ENCODE results near the gene AKNA.

AKNA gene

DNA sequence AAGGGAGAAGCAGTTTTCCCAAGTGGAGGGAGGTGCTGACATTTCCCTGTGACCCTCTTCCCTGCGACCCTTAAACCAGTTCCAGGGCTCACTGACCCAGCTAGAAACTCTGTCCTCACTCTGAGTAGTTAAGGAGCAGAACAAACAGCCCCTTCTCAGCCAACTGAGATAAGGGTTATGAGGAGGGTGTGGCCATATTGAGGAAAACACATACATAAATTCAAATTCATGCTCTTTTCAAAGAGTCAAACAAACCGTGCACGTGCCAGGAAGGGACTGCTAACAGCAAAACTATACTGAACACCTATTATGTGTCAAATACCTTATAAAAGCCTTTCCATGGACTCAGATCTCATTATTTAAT is 4.9 kb upstream of the AKNA start:
- DNase-seq: no peak

DNA sequence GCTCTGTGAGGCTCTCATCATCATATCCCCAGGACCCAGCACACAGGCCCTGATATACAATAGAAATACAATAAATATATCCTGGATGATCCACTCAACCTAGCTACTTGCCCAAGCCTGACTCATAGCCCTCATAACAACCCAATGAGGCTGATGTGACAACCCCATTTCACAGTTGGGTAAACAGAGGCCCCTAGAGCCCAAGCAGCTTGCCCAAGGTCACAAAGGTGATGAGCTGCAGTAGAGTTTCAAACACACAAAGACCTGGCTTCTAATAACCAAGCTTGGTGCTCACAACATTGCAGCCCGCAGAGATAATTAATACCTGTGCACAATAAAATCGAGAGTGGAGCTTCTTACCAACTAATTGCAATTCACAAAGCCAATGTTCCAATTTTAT is 3.2 kb upstream of the AKNA start:
- DNase-seq: no peak

DNA sequence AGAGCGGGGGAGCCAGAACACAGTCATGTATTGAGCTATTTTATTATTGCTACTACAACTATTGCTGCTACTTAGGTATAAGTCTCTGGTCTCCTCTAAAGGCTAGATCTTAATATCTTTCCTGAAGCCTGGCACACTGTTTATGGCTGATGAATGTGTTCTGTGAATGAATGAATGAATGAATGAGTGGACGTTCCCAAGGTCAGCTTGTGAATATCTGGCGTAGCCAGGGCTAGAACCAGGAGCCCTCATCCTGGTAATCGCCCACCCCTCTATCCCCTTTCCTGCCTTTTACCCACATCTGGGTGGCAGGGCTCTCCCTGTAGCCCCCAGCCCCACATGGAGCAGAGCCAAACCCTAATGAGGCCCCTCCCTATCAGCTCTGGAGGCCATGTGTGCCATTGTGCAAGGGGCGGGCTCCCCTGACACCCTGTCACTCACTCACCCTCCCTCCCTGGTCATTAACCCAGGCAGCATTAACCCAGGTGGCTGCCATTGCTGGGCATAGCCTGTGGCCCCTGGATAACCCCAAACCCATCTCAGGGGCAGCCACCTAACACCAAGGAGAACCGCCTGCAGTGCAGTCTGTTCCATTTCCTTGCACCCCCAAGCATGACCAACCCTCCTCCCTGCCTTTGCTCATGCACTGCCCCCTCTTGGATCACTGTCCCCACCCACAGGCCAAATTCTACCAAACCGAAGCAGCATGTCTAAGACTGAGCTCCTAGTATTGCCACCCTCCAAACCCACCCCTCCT is 2.0 kb upstream of the AKNA start:
- DNase-seq: no peak

DNA sequence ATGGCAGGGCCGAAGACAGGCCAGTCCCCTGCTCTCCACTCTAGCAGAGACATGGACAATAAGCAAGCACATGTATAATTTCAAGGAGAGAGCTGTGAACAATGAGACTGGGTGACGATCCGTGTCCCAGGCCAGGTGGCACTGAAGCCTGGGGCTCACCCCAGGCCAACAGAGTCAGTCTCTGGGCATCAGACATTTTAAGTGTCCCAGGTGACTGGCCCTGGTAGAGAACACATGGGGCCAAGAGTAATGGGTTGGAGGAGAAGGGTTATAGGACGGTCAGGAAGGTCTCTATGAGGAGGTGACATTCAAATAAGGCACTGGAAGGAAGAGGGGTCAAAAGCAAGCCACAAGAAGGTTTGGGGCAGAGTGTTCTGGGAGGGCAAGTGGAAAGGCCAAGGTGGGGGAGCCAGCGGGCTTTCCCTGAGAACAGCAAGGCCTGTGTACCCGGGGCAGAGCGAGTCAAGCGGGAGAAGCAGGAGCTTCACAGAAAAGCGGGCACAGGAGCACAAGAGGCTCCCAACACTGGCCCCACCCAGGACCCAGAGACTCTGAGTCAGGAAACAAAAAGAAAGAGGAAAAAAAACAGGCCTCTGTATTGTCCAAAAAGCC is 1.1 kb upstream of the AKNA start:
- no peak for DNase-seq

DNA sequence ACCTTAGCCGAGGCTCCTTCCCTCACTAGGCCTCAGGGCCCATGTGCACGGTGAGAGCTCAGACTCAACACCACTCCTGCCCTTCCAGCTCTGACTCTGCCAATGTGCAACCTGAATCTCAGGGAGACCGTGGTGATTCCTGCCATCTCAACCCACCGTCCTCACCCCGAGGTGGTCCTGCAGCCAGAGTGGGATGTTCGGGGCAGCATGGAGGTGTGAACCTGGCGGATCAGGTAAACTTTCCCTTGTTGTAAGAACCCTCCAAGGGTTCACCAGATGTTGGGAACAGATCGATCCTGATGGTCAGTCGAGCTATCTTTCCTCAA is 538 bp upstream of the AKNA start:
- no peak for DNase-seq

DNA sequence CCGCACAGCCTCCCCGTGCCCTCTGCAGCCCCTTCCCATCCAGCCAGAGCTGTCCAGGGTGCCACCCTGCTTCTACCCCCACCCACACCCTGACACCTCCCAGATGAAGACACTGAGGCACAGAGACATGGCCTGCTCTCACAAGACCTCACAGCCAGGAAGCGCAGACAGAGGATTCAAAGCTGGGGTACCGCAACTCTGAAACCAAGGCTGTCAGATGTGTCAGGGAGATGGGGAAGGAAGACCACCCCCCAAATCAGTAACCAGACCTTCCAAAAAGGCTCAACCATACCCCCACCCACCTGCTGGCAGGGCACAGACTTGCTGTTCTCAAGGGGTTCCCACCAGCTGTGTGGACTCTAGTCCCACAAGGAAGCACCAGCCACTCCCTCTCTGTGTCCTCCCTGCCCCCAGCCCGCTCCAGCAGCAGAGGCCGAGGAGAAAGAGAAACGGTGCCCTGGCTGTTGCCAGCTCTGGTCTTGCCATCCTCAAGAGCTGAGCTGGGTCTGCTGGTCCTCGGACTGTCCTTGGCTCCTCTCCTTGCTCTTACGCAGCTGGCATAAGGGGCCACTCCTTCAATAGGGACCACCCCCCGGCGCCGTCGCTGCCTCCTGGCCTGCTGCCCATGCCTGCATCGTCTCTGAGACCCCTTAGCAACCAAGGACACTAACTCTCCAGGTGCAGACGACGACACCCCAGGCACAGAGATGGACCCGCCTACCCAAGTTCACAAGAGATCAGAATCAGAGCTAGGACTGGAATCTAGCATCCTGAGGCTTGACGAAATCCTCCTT is 699 bp downstream of the AKNA start:
- no peak for DNase-seq

DNA sequence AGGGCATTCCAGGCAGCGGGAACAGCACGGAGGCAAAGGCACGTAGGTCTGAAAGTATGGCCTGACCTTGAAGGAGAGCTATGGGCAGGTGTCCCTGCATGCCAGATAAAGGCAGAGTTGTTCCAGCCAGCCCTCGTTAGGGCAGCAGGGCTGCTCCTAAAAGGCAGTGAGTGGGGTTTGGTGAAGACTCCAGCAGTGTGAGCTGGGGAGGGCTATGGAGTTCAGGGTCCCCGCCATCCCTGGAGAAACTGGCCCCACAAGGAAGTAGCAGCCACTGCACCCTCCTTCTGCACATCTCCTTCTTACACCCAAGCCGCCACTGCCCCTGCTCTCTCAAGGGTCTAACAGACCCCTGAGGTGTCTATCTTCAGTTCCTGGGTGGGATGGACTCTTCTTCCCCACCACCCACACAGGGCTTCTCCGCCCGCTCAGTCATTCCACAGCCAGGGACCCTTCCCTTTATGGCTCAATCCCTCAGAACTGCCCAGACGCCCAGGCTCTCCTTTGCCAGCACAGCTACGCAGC is 1.4 kb downstream of the AKNA start:
- no peak for DNase-seq

DNA sequence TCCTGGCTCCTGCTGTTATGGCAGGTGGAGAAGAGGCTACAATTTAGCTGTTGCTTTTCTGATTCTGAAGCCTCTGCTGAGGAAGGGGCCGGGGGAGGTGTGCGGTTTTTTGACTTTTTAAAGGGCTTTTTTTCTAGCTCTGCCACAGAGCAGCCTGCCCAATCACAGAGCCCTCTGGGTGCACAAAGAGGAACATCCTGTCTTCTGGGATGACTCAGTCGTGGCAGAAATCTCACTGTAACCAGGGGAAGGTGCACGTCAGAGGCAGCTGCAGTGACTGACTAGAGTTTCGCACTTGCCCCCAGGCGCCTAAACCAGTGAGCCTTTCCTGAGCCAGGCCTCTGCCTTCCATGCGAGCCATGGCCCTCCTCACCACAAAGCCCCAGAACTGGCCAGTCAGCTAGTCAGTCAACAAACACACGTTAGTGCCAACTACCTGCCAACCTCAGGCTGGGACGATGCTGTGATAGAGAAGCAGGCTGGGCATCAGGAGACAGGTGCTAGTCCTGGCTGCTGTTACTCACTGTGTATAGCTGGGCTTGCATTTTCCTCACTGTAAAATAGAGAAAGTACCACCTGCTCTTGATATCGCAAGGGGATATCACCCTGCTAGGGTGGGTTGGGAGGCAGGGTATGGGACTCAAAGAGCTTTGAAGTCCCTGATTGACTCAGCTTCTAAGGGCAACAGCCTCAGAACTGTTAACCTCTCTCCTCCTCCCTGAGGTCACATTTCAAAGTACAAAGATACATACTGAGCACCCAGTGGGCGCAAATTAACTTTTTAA is 2.2 kb downstream of the AKNA start:
- DNase-seq: no peak

DNA sequence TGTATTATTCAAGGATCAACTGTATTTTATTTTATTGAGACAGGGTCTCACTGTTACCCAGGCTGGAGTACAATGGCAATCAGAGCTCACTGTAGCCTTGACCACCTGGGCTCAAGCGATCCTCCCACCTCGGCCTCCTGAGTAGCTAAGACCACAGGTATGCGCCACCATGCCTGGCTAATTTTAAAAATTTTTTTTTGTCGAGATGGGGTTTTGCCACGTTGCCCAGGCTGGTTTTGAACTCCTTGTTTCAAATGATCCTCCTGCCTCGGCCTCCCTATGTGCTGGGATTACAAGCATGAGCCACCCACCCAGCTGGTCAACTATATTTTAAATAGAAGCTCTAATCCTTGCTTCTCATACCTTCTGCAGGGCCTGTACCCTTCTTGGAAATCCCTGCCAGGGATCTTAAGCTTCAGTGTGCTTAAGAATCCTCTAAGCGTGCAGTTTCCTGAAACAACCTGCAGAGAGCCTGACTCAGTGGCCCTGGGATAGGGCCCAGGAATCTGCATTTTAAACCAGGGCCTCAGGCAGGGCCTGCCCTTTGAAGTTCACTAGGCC is 2.9 kb downstream of the AKNA start:
- DNase-seq: no peak

DNA sequence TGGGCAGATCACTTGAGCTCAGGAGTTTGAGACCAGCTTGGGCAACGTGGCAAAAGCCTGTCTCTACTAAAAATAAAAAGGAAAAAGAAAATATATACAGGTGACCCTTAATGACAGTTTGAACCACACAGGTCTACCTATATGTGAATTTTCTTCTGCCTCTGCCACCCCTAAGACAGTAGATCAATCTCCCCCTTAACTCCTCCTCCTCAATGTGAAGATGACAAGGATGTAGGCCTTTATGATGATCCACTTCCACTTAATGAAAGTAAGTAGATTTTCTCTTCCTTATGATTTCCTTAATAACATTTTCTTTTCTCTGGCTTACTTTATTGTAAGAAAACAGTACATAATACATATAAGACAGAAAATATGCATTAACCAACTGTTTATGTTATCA is 3.4 kb downstream of the AKNA start:
- no peak for DNase-seq

DNA sequence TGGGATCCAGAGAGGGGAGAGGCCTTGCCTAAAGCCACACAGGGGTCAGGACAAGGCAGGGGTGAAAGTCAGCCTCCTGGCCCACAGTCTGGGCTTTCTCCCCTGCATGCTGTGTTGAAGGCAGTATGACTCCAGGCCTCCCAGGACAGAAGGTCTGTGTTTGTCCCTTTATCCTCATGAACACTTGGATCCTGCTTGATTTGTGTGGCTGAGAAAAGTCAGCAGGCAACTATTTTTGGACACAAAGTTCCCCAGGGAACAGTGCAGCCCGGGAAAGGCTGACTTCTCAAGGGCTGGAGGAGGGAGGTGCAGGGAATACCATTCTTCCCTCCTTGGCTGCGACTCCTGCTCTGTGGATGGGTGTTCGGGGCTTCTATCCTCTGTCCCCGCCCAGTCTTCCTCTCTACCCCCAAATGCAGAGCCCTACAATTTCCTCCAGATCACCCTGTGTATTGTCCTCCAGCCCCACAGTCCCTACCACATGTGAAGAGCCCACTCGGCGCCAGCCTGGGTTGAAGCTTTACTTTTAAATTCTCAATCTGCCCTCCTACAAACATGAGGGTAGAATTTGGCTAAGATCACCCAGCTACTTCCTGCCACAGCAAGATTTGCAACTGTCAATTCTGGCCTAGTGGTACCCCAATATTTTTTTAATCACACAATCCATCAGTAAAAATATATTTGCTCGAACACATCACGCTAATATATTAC is 4.1 kb downstream of the AKNA start:
- no peak for DNase-seq

DNA sequence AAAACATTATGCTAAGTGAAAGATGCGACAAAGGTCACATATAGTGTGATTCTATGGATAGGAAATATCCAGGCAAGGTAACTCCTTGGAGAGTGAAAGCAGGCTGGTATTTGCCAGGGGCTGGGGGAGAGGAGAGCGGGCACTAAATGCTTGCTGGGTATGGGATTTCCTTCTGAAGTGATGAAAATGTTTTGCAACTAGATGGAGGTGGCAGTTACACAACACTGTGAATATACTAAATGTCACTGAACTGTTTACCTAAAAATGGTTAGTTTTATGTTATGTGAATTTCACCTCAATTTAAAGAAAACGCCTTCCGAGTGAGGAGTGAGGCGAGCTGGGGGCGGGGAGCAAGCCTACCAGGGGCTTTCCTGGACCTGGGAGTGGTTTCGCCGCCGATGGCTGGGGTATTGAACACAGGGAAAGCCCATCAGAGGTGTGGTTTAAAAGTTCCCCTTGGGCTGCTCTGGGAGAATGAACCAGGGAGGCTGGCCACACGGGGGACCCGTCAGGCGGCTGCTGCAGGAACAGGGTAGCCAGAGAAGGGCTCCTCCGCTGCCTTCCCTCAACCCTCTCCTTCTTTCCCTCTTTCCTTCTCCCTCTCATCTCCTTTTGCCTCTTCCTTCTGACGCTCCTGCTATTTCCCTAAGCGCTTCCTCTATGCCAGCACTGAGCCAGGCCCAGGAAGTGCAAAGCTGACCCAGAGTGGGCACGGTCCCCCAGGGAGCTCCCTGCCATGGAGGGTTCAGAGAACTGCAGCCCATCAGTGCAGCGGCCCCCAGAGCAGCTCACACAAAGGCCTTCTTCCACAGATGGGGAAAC is 4.9 kb downstream of the AKNA start:
- no peak for DNase-seq

DNA sequence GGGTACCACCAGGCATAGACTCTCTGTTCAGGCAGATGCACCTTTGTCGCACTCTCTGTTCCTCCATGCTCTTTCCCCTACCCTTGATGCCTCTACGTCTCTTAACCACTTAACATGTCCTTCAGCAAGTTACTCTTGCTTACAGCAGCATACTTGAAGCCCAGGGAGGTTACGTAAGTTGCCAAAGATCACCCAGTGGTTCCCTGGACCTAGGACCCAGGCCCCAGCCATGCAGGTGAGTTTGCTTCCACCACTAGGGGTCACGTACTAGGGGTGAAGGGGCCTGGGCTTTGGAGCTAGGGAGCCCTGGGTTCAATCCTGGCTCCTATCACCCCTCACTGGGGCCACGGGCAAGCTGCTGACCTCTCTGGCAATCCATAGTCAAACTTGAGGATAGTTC is 8.9 kb downstream of the AKNA start:
- no peak for DNase-seq

DNA sequence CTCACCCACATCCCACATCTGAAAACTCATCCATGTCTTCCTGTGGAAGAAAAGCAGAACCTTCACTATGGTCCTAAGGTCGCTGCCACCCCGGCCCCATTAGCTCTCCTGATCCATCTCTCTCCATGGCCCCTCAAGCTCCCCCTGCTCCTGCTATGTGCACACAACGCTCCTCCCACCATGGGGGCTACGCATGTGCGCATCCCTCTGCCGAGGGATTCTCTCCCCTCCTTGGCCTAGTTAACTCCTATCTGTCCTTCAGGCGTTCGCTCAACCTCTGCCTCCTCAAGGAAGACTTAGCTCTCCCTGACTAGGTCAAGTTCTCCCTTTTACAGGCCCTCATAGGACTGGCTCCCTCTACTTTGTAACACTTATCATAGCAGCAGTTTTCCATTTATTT is 9.8 kb downstream of the AKNA start:
- DNase-seq: no peak

DNA sequence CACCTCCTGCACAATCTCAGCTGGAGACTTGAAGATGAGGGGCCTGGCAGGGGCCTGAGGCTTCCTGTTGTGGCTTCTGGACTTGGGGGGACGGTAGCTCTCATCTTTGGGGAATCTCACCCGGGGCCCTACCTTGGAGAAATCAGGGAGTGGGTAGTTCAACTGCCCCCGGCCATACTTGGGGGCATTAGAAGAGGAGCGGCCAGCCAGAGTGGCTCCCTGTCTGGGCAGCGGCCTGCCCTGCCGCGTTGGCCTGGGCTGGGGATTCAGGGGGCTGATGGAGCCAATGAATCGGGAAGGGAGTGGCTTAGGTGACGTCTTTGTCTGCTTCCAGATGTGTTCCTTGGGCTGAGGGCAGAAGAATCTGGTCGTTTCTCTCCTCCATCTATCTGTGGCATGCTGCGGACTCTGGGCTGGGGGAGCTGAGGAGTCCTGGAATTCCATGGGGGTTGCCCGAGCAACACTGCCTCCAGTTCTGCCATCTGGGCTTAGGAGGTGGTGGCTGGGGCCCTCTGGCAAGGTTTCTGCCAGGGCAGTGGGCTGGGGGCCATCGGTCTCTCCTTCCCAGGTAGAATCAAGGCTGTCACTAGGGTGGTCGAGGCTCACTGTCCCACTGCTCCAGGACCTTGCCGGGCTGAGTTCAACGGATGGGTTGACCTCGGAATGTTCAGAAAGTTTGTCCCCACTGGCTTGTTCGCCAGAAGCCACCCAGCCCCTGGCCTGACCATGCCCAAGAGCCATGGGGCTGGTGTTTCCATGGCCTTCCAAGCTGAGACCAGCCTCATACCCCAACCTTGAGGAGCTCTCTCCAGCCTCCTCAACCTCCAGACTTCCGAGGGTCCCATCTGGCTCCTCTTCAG is 11.0 kb downstream of the AKNA start:
- no peak for DNase-seq

DNA sequence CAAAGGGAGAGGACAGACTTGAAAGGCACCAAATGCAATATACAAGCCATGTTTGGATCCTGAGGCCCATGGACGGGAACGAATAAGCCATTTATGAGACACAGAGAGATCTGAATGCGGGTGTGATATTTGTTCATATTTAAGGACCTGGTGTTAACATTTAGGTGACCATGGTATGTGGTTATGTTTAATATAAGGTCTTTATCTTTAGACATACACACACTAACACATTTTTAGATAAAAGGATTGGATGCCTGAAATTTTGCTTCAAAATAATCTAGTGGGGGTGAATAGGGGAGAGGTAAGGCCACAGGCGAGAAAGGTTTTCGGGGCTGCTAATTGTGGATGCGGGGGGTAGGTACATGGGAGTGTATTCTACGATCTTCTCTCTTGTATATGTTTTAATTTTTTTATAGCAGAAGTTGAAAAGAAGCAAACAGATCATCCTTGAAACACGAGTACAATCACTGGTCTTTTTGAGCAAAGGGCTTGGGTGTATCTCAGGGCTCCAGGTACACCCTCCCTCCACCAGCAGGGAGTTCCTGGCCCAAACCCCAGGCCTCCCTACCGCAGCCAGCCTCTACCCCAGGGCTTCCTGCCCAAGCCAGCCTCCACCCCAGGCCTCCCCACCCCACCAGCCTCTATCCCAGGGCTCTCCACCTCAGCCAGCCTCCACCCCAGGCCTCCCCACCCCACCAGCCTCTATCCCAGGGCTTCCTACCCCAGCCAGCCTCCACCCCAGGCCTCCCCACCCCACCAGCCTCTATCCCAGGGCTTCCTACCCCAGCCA is 12.2 kb downstream of the AKNA start:
- no peak for DNase-seq

DNA sequence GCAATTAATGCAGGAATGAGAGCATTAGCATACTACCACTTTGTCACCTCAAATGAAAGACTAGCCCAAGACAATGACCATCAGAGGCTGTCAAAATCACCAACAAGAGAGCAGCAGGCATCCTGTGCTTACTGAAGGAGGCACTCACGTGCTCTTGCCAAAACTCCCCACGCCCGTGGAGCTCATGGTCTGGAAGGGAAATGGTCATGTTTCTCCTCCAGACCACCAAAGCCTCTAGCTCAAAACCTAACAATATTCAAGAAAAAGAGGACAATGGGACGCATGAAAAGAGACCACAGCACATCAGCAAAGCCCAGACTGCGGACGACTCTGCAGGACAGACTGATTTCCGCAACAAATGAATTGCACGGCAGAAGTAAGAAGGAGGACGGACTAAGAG is 12.8 kb downstream of the AKNA start:
- DNase-seq: no peak

DNA sequence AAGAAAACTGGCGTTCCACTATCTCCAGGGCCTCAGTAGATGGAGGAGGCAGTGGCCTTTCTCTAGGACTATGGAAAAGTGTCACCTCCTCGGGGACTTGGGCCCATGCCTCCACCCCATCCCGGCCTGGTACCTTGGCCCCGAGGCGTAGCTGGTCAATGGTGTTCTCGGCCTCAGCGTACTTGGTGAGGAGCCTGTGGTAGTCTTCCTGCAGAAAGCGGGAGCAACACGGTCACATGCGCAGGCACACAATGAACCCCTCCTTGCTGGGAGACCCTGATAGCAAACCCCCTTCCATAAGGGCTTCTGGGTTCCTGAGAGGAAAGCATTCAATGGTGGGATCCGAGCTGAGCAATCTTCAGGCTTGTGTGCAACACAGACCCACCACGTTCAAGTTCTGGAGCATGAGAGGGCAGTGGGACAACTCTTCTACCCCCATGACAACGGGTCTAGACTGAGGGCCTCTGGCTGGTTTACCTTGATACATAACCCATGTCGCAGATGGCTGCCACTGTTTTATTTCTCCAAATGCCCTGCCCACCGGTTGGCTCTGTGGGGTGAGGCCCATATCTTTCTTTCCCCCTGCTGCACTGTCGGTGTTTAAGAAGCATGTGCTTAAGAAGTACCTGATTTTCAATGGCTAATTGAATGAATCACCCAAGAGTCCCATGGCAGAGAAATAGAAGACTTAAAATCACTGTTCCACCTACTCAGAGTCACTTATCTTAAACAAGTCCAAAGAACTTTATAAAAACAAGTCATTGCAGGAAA is 13.6 kb downstream of the AKNA start:
- DNase-seq: no peak

Measured in NCI-H446 treated with DMSO at 0.1 percent for 48 hours (cell line).